Activated CD4-positive, alpha-beta T cell treated with anti-CD3 and anti-CD28 coated beads, Interleukin-2, amount 50 U/mL, for 4 hours (primary cell): Measurements from ENCODE around the gene ANKH.
"Not testable (repeated sequence)": the region's sequence is repeated elsewhere in the genome, so short reads cannot be mapped to it uniquely, and the experiment has no call there.

ENCODE experiments used
- DNase-seq, 2 experiments: peaks; one replicate each; pipeline ENCODE4 v3.0.0-alpha.2; 2020

ANKH gene

GRCh38 chr5:14871214-14872069 lies at the start of gene ANKH:
ANKH (minus strand) TSS chr5:14871778; CDS start chr5:14871447, 331 bp downstream.
- DNase-seq, result peak; percentile 73 to 80

- no peak for DNase-seq
Observed at GRCh38 chr5:14920121-14920520, 48.5 kb upstream of the ANKH start.

- not testable (repeated sequence) for DNase-seq
Observed at GRCh38 chr5:14919106-14919505, 47.5 kb upstream of the ANKH start.

- DNase-seq, result no peak
Observed at GRCh38 chr5:14917719-14918118, 46.1 kb upstream of the ANKH start.

GRCh38 chr5:14915291-14915952 lies 43.8 kb upstream of the ANKH start:
- no peak for DNase-seq

- DNase-seq, result no peak
Observed at GRCh38 chr5:14914623-14915260, 43.2 kb upstream of the ANKH start.

GRCh38 chr5:14914193-14914592 lies 42.6 kb upstream of the ANKH start:
- no peak for DNase-seq

GRCh38 chr5:14913096-14913495 lies 41.5 kb upstream of the ANKH start:
- DNase-seq, result no peak

- DNase-seq, result no peak
Observed at GRCh38 chr5:14912206-14912605, 40.6 kb upstream of the ANKH start.

GRCh38 chr5:14909369-14909768 lies 37.8 kb upstream of the ANKH start:
- DNase-seq, result no peak

- DNase-seq, result no peak
Observed at GRCh38 chr5:14908172-14908571, 36.6 kb upstream of the ANKH start.

GRCh38 chr5:14906628-14907027 lies 35.0 kb upstream of the ANKH start:
- no peak for DNase-seq

- no peak for DNase-seq
Observed at GRCh38 chr5:14902826-14903560, 31.4 kb upstream of the ANKH start.

- no peak for DNase-seq
Observed at GRCh38 chr5:14901462-14902051, 30.0 kb upstream of the ANKH start.

GRCh38 chr5:14900693-14901461 lies 29.3 kb upstream of the ANKH start:
- DNase-seq, result no peak

- no peak for DNase-seq
Observed at GRCh38 chr5:14896131-14896530, 24.6 kb upstream of the ANKH start.

- DNase-seq, result no peak
Observed at GRCh38 chr5:14895301-14895700, 23.7 kb upstream of the ANKH start.

- DNase-seq, result no peak
Observed at GRCh38 chr5:14894748-14895147, 23.2 kb upstream of the ANKH start.

GRCh38 chr5:14893381-14893780 lies 21.8 kb upstream of the ANKH start:
- no peak for DNase-seq

- no peak for DNase-seq
Observed at GRCh38 chr5:14890846-14891245, 19.3 kb upstream of the ANKH start.

GRCh38 chr5:14884062-14884612 lies 12.6 kb upstream of the ANKH start:
- no peak for DNase-seq
